ELF-1 (cell line): ENCODE results near the gene PCDHGA1.
"Not testable (repeated sequence)": the region's sequence is repeated elsewhere in the genome, so short reads cannot be mapped to it uniquely, and the experiment has no call there.

Experiments used
- DNase-seq: peaks from one replicate; pipeline ENCODE4 v3.0.0-alpha.2; 2016; ENCODE audit warnings: low read depth, low spot score

Gene PCDHGA1

GRCh38 chr5:141409598-141410306 lies 79.4 kb downstream of the PCDHGA1 start:
- DNase-seq, result no peak

DNA sequence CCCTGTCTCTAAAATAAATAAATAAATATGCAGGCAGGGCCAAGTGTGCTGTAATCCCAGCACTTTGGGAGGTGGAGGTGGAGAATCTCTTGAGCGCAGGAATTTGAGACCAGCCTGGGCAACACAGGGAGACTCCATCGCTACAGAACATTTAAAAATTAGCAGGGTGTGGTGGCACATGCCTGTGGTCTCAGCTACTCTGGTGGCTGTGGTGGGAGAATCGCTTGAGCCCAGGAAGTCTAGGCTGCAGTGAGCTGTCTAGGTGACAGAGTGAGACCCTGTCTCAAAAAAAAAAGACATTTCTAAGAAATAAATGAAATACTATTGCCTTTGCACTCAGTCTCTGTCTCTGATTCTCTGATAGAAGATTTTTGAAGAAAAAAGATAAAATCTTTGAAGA lies 81.3 kb downstream of the PCDHGA1 start:
- DNase-seq, result no peak

DNA sequence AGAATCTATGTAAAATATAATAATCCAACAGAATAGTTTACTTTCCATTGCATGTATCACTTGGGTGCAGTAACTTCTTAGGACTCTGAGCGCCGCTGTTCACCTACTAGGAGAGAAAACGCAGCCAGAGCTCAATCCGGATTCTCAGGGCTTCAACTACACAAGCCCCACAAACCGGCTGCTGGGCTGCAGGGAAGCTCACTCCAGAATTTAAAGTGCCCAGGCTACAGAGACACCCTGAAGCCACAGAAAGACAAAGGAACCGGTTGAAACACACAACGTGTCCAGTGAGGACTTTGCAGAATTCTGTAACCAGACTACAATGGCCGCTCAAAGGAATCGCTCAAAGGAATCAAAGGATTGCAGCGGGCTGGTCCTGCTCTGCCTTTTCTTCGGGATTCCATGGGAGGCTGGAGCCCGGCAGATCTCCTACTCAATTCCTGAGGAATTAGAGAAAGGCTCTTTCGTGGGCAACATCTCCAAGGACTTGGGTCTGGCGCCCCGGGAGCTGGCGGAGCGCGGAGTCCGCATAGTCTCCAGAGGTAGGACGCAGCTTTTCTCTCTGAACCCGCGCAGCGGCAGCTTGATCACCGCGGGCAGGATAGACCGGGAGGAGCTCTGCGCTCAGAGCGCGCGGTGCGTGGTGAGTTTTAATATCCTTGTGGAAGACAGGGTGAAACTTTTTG lies 82.7 kb downstream of the PCDHGA1 start, which contains the start of gene PCDHGA10:
Gene PCDHGA10 (plus strand): TSS at position 134 of the 686 bp plus-strand sequence. CDS start 189 bp downstream, at position 323.
- DNase-seq, result peak; percentile 74

- peak; percentile 42 for DNase-seq
Measured at GRCh38 chr5:141413540-141414069, 83.3 kb downstream of the PCDHGA1 start.

DNA sequence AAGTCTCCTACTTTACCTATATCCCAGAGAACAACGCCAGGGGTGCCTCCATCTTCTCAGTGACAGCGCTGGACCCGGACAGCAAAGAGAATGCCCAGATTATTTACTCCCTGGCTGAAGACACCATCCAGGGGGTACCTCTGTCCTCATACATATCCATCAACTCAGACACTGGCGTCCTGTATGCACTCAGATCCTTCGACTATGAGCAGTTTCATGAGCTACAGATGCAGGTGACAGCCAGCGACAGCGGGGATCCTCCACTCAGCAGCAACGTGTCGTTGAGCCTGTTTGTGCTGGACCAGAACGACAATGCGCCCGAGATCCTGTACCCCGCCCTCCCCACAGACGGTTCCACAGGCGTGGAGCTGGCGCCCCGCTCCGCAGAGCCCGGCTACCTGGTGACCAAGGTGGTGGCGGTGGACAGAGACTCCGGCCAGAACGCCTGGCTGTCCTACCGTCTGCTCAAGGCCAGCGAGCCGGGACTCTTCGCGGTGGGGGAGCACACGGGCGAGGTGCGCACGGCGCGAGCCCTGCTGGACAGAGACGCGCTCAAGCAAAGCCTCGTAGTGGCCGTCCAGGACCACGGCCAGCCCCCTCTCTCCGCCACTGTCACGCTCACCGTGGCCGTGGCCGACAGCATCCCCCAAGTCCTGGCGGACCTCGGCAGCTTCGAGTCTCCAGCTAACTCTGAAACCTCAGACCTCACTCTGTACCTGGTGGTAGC lies 84.4 kb downstream of the PCDHGA1 start:
- DNase-seq, result not testable (repeated sequence)

GRCh38 chr5:141415275-141415618 lies 84.9 kb downstream of the PCDHGA1 start:
- not testable (repeated sequence) for DNase-seq

GRCh38 chr5:141417494-141418172 lies 87.3 kb downstream of the PCDHGA1 start, which contains the start of gene PCDHGB7:
Gene PCDHGB7, plus strand, starts transcription at chr5:141417677. Its CDS starts 183 bp downstream, at chr5:141417860.
- peak; percentile 91 for DNase-seq

DNA sequence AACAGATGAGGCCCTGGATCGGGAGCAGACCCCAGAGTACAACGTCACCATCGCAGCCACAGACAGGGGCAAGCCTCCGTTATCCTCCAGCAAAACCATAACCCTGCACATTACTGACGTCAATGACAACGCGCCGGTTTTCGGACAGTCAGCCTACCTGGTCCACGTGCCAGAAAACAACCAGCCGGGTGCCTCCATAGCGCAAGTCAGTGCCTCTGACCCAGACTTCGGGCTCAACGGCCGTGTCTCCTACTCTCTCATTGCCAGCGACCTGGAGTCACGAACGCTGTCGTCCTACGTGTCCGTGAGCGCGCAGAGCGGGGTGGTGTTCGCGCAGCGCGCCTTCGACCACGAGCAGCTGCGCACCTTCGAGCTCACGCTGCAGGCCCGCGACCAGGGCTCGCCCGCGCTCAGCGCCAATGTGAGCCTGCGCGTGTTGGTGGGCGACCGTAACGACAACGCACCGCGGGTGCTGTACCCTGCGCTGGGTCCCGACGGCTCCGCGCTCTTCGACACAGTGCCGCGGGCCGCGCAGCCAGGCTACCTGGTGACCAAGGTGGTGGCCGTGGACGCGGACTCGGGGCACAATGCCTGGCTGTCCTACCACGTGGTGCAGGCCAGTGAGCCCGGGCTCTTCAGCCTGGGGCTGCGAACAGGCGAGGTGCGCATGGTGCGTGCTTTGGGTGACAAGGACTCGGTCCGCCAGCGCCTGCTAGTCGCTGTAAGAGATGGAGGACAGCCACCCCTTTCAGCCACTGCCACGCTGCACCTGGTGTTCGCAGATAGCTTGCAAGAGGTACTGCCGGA lies 89.0 kb downstream of the PCDHGA1 start:
- DNase-seq, result no peak

DNA sequence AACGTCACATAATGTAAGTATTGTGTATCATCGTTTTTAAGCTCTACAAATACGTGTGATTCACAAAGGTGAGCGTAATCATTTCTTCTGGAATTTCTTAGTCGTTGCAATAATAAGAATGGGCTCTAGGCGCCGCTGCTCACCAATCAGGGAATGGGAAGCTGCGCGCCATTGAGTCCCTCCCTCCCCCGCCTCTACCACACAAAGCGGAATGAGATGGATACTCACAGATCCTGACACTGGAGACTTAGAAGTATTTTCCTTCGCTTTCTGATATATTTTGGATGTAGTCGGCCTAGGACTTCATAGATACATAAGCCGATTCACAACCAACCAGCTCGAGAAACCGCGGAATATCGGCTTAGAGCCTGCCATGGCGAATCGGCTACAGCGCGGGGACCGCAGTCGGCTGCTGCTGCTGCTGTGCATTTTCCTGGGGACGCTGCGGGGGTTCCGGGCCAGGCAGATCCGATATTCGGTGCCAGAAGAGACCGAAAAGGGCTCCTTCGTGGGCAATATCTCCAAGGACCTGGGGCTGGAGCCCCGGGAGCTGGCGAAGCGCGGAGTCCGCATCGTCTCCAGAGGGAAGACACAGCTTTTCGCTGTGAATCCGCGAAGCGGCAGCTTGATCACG lies 90.7 kb downstream of the PCDHGA1 start, which contains the start of gene PCDHGA11:
Gene PCDHGA11 (plus strand): TSS at position 197 of the 634 bp plus-strand sequence. CDS start 177 bp downstream, at position 374.
- DNase-seq, result peak; percentile 78

DNA sequence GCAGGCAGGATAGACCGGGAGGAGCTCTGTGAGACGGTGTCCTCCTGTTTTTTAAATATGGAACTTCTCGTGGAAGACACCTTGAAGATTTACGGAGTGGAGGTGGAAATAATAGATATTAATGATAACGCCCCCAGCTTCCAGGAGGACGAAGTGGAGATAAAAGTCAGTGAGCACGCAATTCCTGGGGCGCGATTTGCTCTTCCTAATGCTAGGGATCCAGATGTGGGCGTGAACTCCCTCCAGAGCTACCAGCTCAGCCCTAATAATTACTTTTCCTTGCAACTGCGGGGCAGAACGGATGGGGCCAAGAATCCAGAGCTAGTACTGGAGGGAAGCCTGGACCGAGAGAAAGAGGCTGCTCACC lies 91.2 kb downstream of the PCDHGA1 start:
- no peak for DNase-seq

- no peak for DNase-seq
Measured at GRCh38 chr5:141422742-141423291, 92.5 kb downstream of the PCDHGA1 start.

DNA sequence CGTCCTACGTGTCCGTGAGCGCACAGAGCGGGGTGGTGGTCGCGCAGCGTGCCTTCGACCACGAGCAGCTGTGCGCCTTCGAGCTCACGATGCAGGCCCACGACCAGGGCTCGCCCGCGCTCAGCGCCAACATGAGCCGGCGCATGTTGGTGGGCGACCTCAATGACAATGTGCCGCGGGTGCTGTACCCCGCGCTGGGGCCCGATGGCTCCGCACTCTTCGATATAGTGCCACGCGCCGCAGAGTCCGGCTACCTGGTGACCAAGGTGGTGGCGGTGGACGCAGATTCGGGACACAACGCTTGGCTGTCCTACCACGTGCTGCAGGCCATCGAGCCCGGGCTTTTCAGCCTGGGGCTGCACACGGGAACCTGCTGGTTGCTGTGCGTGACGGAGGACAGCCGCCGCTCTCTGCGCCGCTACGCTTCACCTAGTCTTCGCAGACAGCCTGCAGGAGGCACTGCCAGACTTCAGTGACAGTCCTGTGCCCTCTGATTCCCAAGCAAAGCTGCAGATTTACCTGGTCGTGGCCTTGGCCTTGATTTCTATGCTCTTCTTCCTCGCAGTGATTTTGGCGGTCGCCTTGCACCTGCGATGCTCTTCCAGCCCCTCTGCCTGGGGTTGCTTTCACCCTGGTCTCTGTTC lies 97.6 kb downstream of the PCDHGA1 start:
- no peak for DNase-seq

- peak; percentile 67 for DNase-seq
Measured at GRCh38 chr5:141430332-141431113, 100.2 kb downstream of the PCDHGA1 start, which contains the start of gene PCDHGA12. Gene PCDHGA12, plus strand, starts transcription at chr5:141430507. Its CDS starts 253 bp downstream, at chr5:141430760.

DNA sequence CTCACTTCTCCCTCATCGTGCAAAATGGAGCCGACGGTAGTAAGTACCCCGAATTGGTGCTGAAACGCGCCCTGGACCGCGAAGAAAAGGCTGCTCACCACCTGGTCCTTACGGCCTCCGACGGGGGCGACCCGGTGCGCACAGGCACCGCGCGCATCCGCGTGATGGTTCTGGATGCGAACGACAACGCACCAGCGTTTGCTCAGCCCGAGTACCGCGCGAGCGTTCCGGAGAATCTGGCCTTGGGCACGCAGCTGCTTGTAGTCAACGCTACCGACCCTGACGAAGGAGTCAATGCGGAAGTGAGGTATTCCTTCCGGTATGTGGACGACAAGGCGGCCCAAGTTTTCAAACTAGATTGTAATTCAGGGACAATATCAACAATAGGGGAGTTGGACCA lies 101.0 kb downstream of the PCDHGA1 start:
- no peak for DNase-seq

DNA sequence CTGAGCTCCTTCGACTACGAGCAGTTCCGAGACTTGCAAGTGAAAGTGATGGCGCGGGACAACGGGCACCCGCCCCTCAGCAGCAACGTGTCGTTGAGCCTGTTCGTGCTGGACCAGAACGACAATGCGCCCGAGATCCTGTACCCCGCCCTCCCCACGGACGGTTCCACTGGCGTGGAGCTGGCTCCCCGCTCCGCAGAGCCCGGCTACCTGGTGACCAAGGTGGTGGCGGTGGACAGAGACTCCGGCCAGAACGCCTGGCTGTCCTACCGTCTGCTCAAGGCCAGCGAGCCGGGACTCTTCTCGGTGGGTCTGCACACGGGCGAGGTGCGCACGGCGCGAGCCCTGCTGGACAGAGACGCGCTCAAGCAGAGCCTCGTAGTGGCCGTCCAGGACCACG lies 102.0 kb downstream of the PCDHGA1 start:
- DNase-seq, result not testable (repeated sequence)

DNA sequence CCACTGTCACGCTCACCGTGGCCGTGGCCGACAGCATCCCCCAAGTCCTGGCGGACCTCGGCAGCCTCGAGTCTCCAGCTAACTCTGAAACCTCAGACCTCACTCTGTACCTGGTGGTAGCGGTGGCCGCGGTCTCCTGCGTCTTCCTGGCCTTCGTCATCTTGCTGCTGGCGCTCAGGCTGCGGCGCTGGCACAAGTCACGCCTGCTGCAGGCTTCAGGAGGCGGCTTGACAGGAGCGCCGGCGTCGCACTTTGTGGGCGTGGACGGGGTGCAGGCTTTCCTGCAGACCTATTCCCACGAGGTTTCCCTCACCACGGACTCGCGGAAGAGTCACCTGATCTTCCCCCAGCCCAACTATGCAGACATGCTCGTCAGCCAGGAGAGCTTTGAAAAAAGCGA lies 102.4 kb downstream of the PCDHGA1 start:
- not testable (repeated sequence) for DNase-seq

GRCh38 chr5:141434006-141434405 lies 103.7 kb downstream of the PCDHGA1 start:
- DNase-seq, result no peak

DNA sequence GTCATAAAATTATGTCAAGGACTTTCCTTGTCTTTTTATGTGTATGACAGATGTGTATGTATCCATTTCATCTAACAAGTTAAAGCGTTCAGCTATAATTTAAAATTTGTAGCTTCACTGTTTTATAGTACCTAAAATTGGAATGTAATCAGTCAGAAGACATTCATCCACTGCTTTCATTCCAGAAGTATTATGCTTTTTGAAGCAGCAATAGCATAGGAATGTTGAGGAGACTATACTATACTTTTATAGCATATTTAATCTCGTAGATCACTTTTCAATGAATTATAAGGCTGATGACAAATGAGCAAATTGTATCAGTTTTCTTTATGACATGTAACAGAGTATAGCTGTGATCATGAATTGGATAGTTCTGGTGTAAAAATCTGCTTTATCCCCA lies 106.9 kb downstream of the PCDHGA1 start:
- no peak for DNase-seq
